Epidermal melanocyte (primary cell): Measurements from ENCODE around the gene ATP11C.
"Not testable (repeated sequence)": the region's sequence is repeated elsewhere in the genome, so short reads cannot be mapped to it uniquely, and the experiment has no call there.

Source experiments
- DNase-seq: peaks from one replicate; pipeline ENCODE4 v3.0.0; 2011; ENCODE audit warnings: low spot score; ENCODE audit not compliant: insufficient read length

Gene ATP11C

GRCh38 chrX:139924696-139925095 is 8.2 kb downstream of the ATP11C start:
- DNase-seq = no peak

- no peak for DNase-seq
These were observed 8.7 kb downstream of the ATP11C start for GRCh38 chrX:139924069-139924695.

GRCh38 chrX:139921142-139921541 is 11.7 kb downstream of the ATP11C start:
- DNase-seq = not testable (repeated sequence)

- no peak for DNase-seq
These were observed 12.5 kb downstream of the ATP11C start for GRCh38 chrX:139920316-139920715.

GRCh38 chrX:139914421-139914820 is 18.4 kb downstream of the ATP11C start:
- DNase-seq = no peak

- DNase-seq = no peak
These were observed 23.1 kb downstream of the ATP11C start for GRCh38 chrX:139909712-139910111.

- DNase-seq = no peak
These were observed 25.8 kb downstream of the ATP11C start for GRCh38 chrX:139907078-139907477.

- DNase-seq = no peak
These were observed 27.1 kb downstream of the ATP11C start for GRCh38 chrX:139905743-139906142.

- no peak for DNase-seq
These were observed 27.8 kb downstream of the ATP11C start for GRCh38 chrX:139905051-139905450.

GRCh38 chrX:139903210-139903609 is 29.6 kb downstream of the ATP11C start:
- DNase-seq = no peak

GRCh38 chrX:139902559-139902958 is 30.3 kb downstream of the ATP11C start:
- DNase-seq = no peak

- no peak for DNase-seq
These were observed 34.5 kb downstream of the ATP11C start for GRCh38 chrX:139898334-139898733.

- DNase-seq = no peak
These were observed 40.3 kb downstream of the ATP11C start for GRCh38 chrX:139892512-139892911.

- no peak for DNase-seq
These were observed 41.7 kb downstream of the ATP11C start for GRCh38 chrX:139890991-139891700.

- DNase-seq = no peak
These were observed 43.1 kb downstream of the ATP11C start for GRCh38 chrX:139889760-139890159.

- DNase-seq = no peak
These were observed 48.9 kb downstream of the ATP11C start for GRCh38 chrX:139883984-139884383.

GRCh38 chrX:139882299-139882698 is 50.6 kb downstream of the ATP11C start:
- no peak for DNase-seq

GRCh38 chrX:139881572-139881971 is 51.3 kb downstream of the ATP11C start:
- DNase-seq = no peak

- DNase-seq = no peak
These were observed 51.7 kb downstream of the ATP11C start for GRCh38 chrX:139881130-139881529.

- no peak for DNase-seq
These were observed 55.0 kb downstream of the ATP11C start for GRCh38 chrX:139877710-139878414.

GRCh38 chrX:139875841-139876240 is 57.0 kb downstream of the ATP11C start:
- DNase-seq = no peak

- no peak for DNase-seq
These were observed 63.1 kb downstream of the ATP11C start for GRCh38 chrX:139869796-139870195.

GRCh38 chrX:139864640-139865039 is 68.2 kb downstream of the ATP11C start:
- no peak for DNase-seq
